ENCODE data around the gene IL12A.

DNA sequence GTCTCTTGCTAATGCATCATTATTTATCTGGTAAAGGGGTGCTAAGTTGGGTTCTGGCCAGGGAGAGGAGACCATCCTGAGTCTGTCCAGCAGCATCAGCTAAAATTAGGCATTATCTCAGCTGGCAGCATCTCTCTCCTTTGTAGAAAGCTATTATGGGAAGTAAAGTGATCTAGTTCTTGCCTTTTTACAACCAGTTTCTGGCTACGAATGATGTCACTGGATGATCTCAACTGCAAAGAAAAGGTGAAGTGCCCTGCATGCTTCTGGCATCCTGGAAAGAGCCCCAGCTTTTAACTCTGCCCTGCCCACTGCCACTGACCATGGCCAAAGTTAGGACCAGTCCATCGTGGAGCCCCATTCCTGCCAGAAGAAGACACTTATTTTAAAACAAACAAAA, 37.1 kb upstream of the IL12A start:
- TF ChIP-seq, protein P1, sequence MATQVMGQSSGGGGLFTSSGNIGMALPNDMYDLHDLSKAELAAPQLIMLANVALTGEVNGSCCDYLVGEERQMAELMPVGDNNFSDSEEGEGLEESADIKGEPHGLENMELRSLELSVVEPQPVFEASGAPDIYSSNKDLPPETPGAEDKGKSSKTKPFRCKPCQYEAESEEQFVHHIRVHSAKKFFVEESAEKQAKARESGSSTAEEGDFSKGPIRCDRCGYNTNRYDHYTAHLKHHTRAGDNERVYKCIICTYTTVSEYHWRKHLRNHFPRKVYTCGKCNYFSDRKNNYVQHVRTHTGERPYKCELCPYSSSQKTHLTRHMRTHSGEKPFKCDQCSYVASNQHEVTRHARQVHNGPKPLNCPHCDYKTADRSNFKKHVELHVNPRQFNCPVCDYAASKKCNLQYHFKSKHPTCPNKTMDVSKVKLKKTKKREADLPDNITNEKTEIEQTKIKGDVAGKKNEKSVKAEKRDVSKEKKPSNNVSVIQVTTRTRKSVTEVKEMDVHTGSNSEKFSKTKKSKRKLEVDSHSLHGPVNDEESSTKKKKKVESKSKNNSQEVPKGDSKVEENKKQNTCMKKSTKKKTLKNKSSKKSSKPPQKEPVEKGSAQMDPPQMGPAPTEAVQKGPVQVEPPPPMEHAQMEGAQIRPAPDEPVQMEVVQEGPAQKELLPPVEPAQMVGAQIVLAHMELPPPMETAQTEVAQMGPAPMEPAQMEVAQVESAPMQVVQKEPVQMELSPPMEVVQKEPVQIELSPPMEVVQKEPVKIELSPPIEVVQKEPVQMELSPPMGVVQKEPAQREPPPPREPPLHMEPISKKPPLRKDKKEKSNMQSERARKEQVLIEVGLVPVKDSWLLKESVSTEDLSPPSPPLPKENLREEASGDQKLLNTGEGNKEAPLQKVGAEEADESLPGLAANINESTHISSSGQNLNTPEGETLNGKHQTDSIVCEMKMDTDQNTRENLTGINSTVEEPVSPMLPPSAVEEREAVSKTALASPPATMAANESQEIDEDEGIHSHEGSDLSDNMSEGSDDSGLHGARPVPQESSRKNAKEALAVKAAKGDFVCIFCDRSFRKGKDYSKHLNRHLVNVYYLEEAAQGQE (IDR thresholded peaks at IDR 0.05; ENCODE audit: insufficient read depth in 1 of 2, low read depth in 2 of 2, low read length in 2 of 2), result no peak
- TF ChIP-seq POLR2AphosphoS5 (IDR thresholded peaks at IDR 0.05; ENCODE audit: low read depth, low read length) (no peak), TAF1 (IDR thresholded peaks at IDR 0.05; ENCODE audit: borderline replicate concordance, insufficient read depth, low read length) (no peak)

Measured in PFSK-1 (cell line).